Iris pigment epithelial cell (primary cell): ENCODE results near the gene THAP12.
"Not testable (repeated sequence)": the region's sequence is repeated elsewhere in the genome, so short reads cannot be mapped to it uniquely, and the experiment has no call there.

Experiments
- DNase-seq: peaks from one replicate; pipeline ENCODE4 v3.0.0-alpha.2; 2011; ENCODE audit warnings: low read depth

The THAP12 gene

DNA sequence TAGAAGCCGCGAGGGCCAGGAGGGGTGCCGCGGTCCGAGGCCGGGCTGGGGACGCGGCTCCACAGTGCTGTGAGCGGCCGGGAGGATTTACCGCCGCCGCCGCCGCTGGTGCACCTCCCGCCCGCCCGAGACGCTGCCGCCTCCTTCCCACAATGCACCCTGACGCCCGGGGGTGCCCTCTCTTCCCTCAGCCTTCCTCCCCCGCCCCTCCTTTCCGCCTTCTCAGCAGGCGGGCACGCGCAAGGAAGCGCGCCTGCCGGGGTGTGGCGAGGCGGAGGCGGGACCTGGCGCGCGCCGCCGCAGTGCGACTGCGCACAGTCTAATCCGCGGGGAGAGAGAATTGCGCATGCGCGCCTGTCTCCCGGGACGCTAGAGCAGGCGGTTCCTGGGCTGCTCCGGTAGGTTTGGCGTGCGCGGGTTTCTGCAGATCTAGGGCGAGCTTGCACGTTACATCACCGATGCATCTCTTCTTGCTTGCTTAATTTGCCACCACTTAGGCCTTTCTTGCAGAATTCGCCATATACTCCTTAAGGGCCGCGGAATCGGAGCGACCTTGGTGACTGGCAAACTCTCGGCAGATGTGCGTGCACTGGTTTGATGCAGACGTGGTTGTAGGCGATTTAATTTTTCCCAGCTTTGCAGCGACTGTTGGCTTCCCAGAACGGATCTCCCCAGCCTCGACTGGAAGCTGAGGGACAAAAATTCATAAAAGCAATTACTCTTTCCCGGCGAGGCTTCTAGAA lies at the start of gene THAP12, which contains the start of gene GVQW3:
THAP12 (minus strand) TSS at position 156 of the 743 bp plus-strand sequence. CDS start 296 bp downstream, outside the sequence.
GVQW3 (plus strand) TSS at position 347 of the 743 bp plus-strand sequence. CDS start 506 bp downstream, outside the sequence.
- DNase-seq, result peak; percentile 98

DNA sequence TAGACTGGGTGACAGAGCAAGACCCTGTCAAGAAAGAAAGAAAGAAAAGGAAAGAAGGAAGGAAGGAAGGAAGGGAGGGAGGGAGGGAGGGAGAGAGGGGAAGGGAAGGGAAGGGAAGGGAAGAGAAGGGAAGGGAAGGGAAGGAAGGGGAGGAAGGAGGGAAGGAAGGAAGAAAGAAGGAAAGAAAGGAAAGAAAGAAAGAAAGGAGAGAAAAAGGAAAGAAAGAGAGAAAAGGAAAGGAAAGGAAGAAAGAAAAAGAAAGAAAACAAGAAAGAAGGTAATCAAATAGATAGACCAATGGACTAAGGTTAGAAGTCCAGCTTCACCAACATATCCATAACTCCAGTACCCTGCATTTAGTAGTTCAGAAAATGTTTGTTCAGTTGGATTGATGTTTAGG lies 45.7 kb upstream of the THAP12 start:
- no peak for DNase-seq

- no peak for DNase-seq
Measured at GRCh38 chr11:76424891-76425290, 44.0 kb upstream of the THAP12 start.

DNA sequence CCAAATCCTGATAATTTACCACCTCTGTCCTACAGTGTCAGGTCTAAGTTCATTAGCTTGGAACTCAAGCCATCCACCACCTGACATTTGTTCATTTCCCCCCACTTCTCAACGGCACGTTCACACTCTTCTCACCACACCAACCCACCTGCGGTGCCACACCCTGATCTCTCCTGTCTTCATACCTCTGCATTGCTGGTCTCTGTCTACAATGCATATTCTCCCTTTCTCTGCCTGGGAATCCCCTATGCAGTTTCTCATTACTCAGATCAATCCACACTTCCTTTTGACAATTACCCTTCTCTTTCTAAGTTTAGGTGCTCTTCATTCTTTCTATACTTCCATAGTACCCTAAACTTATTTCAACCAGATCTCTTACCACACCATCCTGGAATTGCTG lies 43.4 kb upstream of the THAP12 start:
- no peak for DNase-seq

GRCh38 chr11:76419896-76420295 lies 39.0 kb upstream of the THAP12 start:
- peak; percentile 3 for DNase-seq

- no peak for DNase-seq
Measured at GRCh38 chr11:76415073-76415472, 34.1 kb upstream of the THAP12 start.

DNA sequence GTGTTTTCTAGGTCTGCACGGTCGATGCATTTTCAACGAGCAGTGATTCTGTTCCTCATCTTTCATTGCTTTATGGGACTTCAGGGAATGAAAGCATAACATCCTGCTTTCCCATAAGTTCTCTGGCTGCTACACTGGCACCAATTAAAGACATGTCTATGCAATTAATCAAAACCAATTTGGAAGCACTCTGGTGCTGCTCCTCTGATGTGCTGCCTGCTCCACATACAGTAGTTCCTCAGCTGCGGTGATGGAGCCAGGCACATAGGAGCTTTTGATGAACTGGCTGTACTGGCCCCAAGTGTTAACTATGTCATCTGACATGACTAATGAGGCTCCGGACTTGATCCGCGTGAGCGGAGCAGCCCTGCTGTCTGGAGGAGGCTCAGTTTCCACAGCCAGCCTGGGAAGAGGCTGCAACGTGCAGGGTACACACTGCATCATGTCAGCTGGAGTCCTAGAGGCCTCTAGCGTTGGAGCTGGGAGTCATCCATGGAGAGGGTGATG lies 30.0 kb upstream of the THAP12 start:
- no peak for DNase-seq

- peak; percentile 2 for DNase-seq
Measured at GRCh38 chr11:76408171-76408965, 27.4 kb upstream of the THAP12 start.

GRCh38 chr11:76406359-76406758 lies 25.4 kb upstream of the THAP12 start:
- no peak for DNase-seq

GRCh38 chr11:76401484-76401883 lies 20.6 kb upstream of the THAP12 start:
- not testable (repeated sequence) for DNase-seq

DNA sequence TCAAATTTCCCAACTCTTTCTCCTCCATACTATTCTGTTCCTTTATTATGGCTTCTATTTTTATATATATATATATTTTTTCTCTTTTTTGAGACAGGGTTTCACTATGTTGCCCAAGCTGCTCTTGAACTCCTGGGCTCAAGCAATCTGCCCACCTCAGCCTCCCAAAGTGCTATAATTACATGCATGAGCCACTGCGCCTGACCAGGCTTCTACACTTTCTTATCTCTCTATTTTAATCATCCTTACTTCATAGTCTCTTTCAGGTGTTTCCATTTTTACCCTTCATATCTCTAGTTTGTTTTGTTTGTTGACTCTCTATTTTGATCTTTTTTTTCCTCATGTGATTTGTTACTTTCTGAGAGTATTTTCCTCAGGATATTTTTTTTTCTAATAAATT lies 20.0 kb upstream of the THAP12 start:
- no peak for DNase-seq

GRCh38 chr11:76397383-76397782 lies 16.5 kb upstream of the THAP12 start:
- no peak for DNase-seq

- no peak for DNase-seq
Measured at GRCh38 chr11:76395296-76395695, 14.4 kb upstream of the THAP12 start.

DNA sequence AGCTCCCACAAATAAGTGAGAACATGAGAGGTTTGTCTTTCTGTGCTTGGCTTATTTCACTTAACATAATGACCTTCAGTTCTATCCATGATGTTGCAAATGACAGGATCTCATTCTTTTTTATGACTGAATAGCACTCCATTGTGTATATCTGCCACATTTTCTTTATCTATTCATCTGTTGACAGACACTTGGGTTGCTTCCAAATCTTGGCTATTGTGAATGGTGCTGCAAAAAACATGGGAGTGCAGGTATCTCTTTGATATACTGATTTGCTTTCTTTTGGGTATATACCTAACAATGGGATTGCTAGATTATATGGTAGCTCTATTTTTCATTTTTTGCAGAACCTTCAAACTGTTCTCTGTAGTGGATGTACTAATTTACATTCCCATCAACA lies 13.5 kb upstream of the THAP12 start:
- no peak for DNase-seq

DNA sequence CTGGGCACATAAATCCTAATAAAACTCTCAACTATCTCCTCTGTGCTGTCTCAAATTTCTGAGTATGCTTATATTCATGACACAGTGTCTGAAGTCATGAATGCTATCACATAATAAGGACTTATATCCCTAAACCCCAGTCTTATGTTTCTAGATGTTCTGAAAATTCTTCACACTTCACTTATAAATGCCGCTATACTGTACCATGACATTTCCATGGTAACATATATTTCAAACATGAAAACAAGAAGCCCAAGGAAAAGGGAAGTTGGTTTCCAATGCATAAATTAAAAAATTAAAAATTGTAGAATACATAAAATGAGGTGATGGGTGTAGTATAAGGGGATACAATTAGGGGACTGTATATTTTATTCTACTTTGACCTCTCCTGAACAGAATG lies 11.9 kb upstream of the THAP12 start:
- no peak for DNase-seq

- no peak for DNase-seq
Measured at GRCh38 chr11:76391811-76392475, 11.0 kb upstream of the THAP12 start.

- DNase-seq, result no peak
Measured at GRCh38 chr11:76391021-76391420, 10.1 kb upstream of the THAP12 start.

GRCh38 chr11:76388408-76388807 lies 7.5 kb upstream of the THAP12 start:
- DNase-seq, result no peak

DNA sequence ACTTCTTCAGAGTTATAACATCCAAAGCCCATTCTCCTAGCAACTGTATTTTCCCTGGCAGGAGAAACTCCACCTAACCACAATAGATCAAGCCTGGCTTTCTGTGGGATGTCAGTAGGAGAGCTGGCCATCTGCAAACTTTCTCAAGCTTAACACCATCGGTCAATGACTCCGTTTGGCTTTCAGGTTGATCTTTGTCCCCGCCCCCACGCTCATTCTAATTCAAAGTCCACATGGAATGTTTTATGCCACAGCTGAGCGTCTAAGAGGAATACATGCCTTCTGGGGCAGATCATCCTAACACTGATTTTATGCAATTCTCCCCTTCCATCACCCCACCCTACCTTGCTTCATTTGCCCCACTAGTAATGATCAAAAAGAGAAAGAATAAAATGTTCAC lies 5.0 kb upstream of the THAP12 start:
- no peak for DNase-seq

- DNase-seq, result no peak
Measured at GRCh38 chr11:76382209-76382608, 1.3 kb upstream of the THAP12 start.

DNA sequence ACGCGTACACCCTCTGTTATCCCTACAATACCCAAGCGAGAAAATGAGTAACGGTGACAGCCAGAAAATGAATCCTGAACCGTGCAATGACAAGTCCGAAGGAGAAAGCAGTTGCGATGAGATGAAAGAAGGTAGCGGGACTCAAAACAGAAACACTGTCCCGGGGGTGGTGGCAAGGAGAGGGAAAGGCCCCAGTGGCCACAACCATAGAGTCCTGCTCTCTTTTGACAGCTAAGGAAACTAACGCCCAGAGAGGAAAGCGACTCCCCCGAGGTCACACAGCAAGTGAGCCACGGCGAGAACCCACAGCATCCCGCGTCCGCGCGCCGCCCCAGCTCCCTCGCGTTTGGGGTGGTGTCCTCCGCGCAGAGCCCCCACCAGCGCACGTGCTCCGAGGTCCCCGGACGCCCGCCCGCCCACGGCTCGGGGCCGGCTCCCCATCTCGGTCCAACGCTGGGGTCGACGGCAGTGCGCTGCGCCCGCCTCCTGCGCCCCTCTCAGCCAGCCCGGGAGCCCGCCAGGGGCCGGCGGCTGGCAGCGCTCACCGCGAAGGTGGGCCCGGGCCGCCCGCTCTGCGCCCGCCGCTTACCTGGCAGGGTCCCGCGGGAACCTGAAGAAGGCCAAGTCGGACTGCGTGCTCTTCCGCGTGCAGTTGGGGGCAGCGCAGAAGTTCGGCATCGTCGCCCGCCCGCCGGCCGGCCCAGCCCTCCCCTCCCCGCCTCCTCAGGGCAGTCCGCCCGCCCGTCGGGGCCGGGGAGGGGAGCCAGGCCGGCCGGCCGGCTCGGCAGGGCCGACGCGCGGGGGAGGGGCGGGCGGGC lies 564 bp downstream of the THAP12 start:
- DNase-seq, result peak; percentile 15

GRCh38 chr11:76379807-76380158 lies 1.1 kb downstream of the THAP12 start:
- no peak for DNase-seq
